C1 segment of cervical spinal cord (tissue), 14 donors: ENCODE data around the gene CCDC138.

Experiments used
- DNase-seq, 14 donors: peaks; one replicate each; lab custom pipeline; 2025; lab: John Stamatoyannopoulos, UW

CCDC138 gene

GRCh38 chr2:108825254-108825653 is 38.7 kb downstream of the CCDC138 start:
- no peak for DNase-seq

GRCh38 chr2:108825736-108826135 is 39.2 kb downstream of the CCDC138 start:
- DNase-seq, result no peak

- DNase-seq, result no peak
These were observed 43.2 kb downstream of the CCDC138 start for GRCh38 chr2:108829578-108830310.

- DNase-seq, result no peak
These were observed 46.6 kb downstream of the CCDC138 start for GRCh38 chr2:108833219-108833618.

GRCh38 chr2:108834620-108835019 is 48.0 kb downstream of the CCDC138 start:
- no peak for DNase-seq

GRCh38 chr2:108835040-108835439 is 48.5 kb downstream of the CCDC138 start:
- no peak for DNase-seq

- DNase-seq, result no peak
These were observed 50.6 kb downstream of the CCDC138 start for GRCh38 chr2:108837198-108837597.

GRCh38 chr2:108841506-108841905 is 54.9 kb downstream of the CCDC138 start:
- no peak for DNase-seq

- no peak for DNase-seq
These were observed 59.4 kb downstream of the CCDC138 start for GRCh38 chr2:108845923-108846322.

- DNase-seq, result no peak
These were observed 60.4 kb downstream of the CCDC138 start for GRCh38 chr2:108847000-108847399.

GRCh38 chr2:108852375-108852774 is 65.8 kb downstream of the CCDC138 start:
- no peak for DNase-seq

GRCh38 chr2:108853421-108853820 is 66.8 kb downstream of the CCDC138 start:
- no peak for DNase-seq

- DNase-seq, result no peak
These were observed 67.9 kb downstream of the CCDC138 start for GRCh38 chr2:108854484-108854883.

GRCh38 chr2:108855194-108855593 is 68.6 kb downstream of the CCDC138 start:
- DNase-seq, result no peak

GRCh38 chr2:108858894-108859293 is 72.3 kb downstream of the CCDC138 start:
- DNase-seq, result no peak

- no peak for DNase-seq
These were observed 79.5 kb downstream of the CCDC138 start for GRCh38 chr2:108866041-108866440.

GRCh38 chr2:108868911-108869310 is 82.3 kb downstream of the CCDC138 start:
- no peak for DNase-seq

- no peak for DNase-seq
These were observed 83.0 kb downstream of the CCDC138 start for GRCh38 chr2:108869542-108869941.

GRCh38 chr2:108870069-108870644 is 83.6 kb downstream of the CCDC138 start:
- DNase-seq, result no peak

- DNase-seq, result no peak
These were observed 90.9 kb downstream of the CCDC138 start for GRCh38 chr2:108877506-108877905.

GRCh38 chr2:108878276-108878675 is 91.7 kb downstream of the CCDC138 start:
- DNase-seq, result peak in 1 of 14 donors; percentile 3

- no peak for DNase-seq
These were observed 98.0 kb downstream of the CCDC138 start for GRCh38 chr2:108884619-108885018.

GRCh38 chr2:108889907-108890306 is 103.3 kb downstream of the CCDC138 start:
- no peak for DNase-seq
